Prostate gland (tissue), 2 donors: ENCODE results near the gene NBEA. TPM values are rescaled to one million over a fixed set of nuclear protein-coding genes. Genes with fewer than 3 reads are reported as not detected.

Source experiments
- DNase-seq: peaks from one replicate; pipeline ENCODE4 v3.0.0-alpha.2; 2019; ENCODE audit warnings: low spot score
- H3K27ac ChIP-seq, 2 donors: fragments of 200-600 bp; sonication (generic); 2 replicates each; pipeline ENCODE4 v1.5.1; 2017 to 2019
- H3K27me3 ChIP-seq: fragments of 200-600 bp; sonication (generic); replicated peaks from 2 replicates; pipeline ENCODE4 v1.5.1; 2019; ENCODE audit not compliant: insufficient read depth
- H3K36me3 ChIP-seq, 2 donors: fragments of 200-600 bp; sonication (generic); 1 replicate in 1 of 2; 2 replicates in 1 of 2; pipeline versions ENCODE4 v1.5.1 to v1.8.1; 2017 to 2019
- H3K4me1 ChIP-seq: fragments of 200-600 bp; sonication (generic); replicated peaks from 2 replicates; pipeline ENCODE4 v1.5.1; 2019
- H3K4me3 ChIP-seq, 2 donors: fragments of 200-600 bp; sonication (generic); 2 replicates each; pipeline ENCODE4 v1.5.1; 2017 to 2019
- H3K9me3 ChIP-seq: fragments of 200-600 bp; sonication (generic); 2 replicates; pipeline ENCODE4 v1.5.1; 2017
- POLR2A ChIP-seq: fragments of 450-650 bp; IDR thresholded peaks from one replicate; pipeline ENCODE4 v1.6.1; 2016; ENCODE audit warnings: antibody characterized with exemption, mild to moderate bottlenecking
- POLR2AphosphoS5 ChIP-seq: sonication (generic); formaldehyde crosslinking; IDR thresholded peaks from one replicate; pipeline ENCODE4 v1.6.1; 2017; ENCODE audit warnings: antibody characterized with exemption
- WGBS: methylation state at CpG from one replicate; pipeline ENCODE4 v1.1.5; 2018; 5-methylcytosine and 5-hydroxymethylcytosine counted together
- intact Hi-C: fragments of 100-400 bp; cut with DNase I; formaldehyde crosslinking; loops from one replicate; pipeline ENCODE4 v1.14.2; 2022
- total RNA-seq, 2 donors: library from RNA; depleted of rRNA; stranded (reverse); fragments of >200 nt; gene quantifications; one replicate each; pipeline ENCODE4 v1.1.0, GENCODE V29; 2016
- TF ChIP-seq, protein P1 (sequence below), 4 experiments: fragments of 200-600 bp in 2 of 4; fragments of 450-650 bp in 2 of 4; sonication (generic) in 2 of 4; IDR thresholded peaks; 1 replicate in 3 of 4; 2 replicates in 1 of 4; pipeline ENCODE4 v1.5.1; 2016 to 2019; ENCODE audit warnings: antibody characterized with exemption in 4 of 4, mild to moderate bottlenecking in 2 of 4, moderate library complexity in 2 of 4

NBEA gene
- total RNA-seq, 2 donors from 2014 or later, result 13.6 to 16.9 TPM

GRCh38 chr13:35512271-35512920, 570.3 kb downstream of the NBEA start:
- H3K27ac ChIP-seq, result no peak overlapping the region
- intact Hi-C loops, result no loop called here
- WGBS, result 48% methylated on average over 5 of the region's 5 CpGs
- TF ChIP-seq, protein P1, sequence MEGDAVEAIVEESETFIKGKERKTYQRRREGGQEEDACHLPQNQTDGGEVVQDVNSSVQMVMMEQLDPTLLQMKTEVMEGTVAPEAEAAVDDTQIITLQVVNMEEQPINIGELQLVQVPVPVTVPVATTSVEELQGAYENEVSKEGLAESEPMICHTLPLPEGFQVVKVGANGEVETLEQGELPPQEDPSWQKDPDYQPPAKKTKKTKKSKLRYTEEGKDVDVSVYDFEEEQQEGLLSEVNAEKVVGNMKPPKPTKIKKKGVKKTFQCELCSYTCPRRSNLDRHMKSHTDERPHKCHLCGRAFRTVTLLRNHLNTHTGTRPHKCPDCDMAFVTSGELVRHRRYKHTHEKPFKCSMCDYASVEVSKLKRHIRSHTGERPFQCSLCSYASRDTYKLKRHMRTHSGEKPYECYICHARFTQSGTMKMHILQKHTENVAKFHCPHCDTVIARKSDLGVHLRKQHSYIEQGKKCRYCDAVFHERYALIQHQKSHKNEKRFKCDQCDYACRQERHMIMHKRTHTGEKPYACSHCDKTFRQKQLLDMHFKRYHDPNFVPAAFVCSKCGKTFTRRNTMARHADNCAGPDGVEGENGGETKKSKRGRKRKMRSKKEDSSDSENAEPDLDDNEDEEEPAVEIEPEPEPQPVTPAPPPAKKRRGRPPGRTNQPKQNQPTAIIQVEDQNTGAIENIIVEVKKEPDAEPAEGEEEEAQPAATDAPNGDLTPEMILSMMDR (IDR thresholded peaks at IDR 0.05), result no peak
- TF ChIP-seq POLR2AphosphoS5 (no peak), POLR2A (no peak)
- no peak for DNase-seq
- H3K4me1 ChIP-seq, result no peaks in the 10 kb centered on the region
- H3K4me3 ChIP-seq, result no peak overlapping the region
- H3K36me3 ChIP-seq, result no peaks in the 10 kb centered on the region
- H3K9me3 ChIP-seq, result no peaks in the 10 kb centered on the region
- H3K27me3 ChIP-seq, result no peaks in the 10 kb centered on the region

DNA sequence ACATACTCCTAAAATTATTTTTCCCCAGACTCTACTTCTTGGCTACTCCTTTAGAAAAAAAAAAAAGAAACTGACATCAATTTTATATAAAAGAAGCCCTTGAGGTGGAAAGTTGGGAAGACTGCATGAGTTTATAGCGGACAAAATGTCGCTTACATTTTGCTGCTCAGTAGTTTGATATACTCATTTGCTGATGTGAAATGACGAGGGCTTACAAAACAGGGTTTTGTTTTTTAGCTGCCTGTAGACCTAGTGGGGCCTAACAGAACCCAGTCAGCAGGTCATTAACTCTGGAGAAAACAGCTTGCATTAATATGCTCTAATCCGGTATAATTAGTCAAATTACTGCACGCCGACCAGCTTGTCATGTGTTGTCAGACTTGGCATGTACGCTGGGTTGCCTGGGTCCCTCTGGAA, 572.0 kb downstream of the NBEA start:
- Histone ChIP-seq H3K4me1 (no peaks in the 10 kb centered on the region), H3K4me3 (no peak overlapping the region), H3K27ac (no peak overlapping the region), H3K27me3 (no peaks in the 10 kb centered on the region), H3K36me3 (no peaks in the 10 kb centered on the region), H3K9me3 (no peaks in the 10 kb centered on the region)
- 85% methylated on average over 7 of the region's 7 CpGs for WGBS
- no peak for DNase-seq
- TF ChIP-seq POLR2A (no peak), POLR2AphosphoS5 (no peak)
- TF ChIP-seq, protein P1 (IDR thresholded peaks at IDR 0.05), result no peak
- intact Hi-C loops, result no loop called here

DNA sequence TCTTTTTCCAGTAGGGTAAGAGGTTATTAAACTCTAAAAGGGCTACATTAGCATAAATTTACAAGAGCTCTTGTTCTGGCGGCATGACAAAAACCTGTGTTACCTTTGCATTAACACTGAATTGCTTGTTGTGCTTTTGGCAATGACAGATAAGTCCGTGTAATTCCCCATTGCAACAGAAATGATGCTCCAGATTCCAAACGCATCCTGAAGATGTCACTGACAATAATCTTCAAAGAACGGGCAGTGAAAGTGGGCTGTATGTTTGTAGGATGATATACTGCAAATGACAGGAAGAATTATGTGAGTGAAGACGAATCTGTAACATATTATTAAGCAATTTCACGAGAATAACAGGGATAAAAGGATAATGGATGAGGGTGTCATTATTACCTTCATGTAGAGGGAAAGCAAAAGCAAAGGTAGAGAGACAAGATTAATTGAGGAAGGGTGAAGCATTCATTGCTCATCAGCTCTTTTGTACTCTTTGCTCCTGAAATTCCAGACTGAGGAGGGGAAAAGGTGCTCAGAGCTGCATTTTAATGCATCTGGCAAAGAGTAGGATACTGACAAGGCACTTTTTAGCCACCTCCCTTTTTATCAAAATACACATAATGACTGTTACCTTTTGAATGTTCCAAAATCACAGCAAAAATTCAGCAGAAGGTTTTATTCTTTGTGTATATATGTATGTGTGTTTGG, 572.9 kb downstream of the NBEA start:
- 52% methylated on average over 6 of the region's 6 CpGs for WGBS
- Histone ChIP-seq H3K27ac (no peak overlapping the region), H3K4me3 (no peak overlapping the region), H3K9me3 (no peaks in the 10 kb centered on the region), H3K36me3 (no peaks in the 10 kb centered on the region), H3K4me1 (no peaks in the 10 kb centered on the region), H3K27me3 (no peaks in the 10 kb centered on the region)
- DNase-seq, result no peak
- intact Hi-C loops, result no loop called here
- TF ChIP-seq, protein P1 (IDR thresholded peaks at IDR 0.05), result no peak

GRCh38 chr13:35518337-35518946, 576.4 kb downstream of the NBEA start:
- intact Hi-C loops, result no loop called here
- no peaks in the 10 kb centered on the region for H3K36me3 ChIP-seq
- no peaks in the 10 kb centered on the region for H3K4me1 ChIP-seq
- WGBS, result 90% methylated on average over 5 of the region's 5 CpGs
- H3K27me3 ChIP-seq, result no peaks in the 10 kb centered on the region
- no peaks in the 10 kb centered on the region for H3K9me3 ChIP-seq
- no peak overlapping the region for H3K4me3 ChIP-seq
- TF ChIP-seq POLR2AphosphoS5 (no peak), POLR2A (no peak)
- TF ChIP-seq, protein P1 (IDR thresholded peaks at IDR 0.05), result no peak
- no peak overlapping the region for H3K27ac ChIP-seq
- no peak for DNase-seq
